ENCODE measurements around the gene RAB27A. TPM values are rescaled to one million over a fixed set of nuclear protein-coding genes. Genes with fewer than 3 reads are reported as not detected.
"Not testable (repeated sequence)": the region's sequence is repeated elsewhere in the genome, so short reads cannot be mapped to it uniquely, and the experiment has no call there.

The RAB27A gene
- polyA plus RNA-seq, 1 donor = 21.0 TPM

DNA sequence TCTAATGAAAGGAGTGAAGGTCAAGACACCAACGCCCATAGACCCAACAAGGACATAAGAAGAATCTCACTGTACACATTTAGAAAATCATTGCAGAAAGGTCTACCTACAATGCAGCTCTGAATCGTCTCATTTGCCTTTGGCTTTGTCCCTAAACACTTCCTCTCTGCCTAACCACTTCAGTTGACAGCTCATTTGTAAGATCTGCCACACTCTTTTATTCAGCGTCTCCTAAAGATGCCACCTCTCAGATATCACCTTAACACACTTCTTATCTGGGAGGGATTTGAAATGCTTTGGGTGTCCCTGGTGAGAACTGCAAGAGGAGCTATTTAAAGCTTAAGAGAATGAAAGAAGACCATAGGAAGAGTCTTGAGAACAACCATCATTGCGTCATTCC lies 38.7 kb downstream of the RAB27A start:
- DNase-seq = no peak

- no peak for DNase-seq
These were observed 39.2 kb downstream of the RAB27A start for GRCh38 chr15:55250392-55250791.

DNA sequence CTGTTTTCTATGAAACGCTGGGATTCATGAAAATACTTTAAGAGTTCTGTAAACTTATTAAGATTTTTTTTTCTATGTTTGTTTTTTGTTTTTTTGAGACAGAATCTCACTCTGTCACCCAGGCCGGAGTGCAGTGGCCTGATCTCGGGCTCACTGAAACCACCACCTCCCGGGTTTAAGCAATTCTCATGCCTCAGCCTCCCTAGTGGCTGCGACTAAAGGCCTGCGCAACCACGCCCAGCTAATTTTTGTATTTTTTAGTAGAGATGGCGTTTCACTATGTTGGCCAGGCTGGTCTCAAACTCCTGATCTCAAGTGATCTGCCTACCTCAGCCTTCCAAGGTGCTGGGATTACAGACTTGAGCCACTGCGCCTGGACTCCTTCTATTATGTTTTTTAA lies 39.7 kb downstream of the RAB27A start:
- not testable (repeated sequence) for DNase-seq

DNA sequence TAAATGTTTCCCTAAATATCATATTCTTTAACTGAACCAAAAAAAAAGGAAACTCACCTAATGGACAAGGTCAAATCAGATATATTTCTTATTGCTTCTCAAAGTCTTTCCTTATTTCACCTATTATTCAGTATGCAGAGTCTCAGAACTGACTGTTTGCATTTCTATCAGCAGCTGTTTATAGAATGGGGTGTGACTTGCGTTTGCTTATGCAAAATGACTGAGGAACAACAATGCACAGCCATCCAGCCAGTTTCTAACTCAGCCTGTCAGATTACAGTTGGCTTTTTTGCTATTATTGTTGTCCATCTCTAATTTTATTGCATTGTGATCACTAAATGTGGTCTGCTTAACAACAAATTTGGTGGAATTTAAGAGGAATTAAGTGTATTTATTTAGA lies 40.7 kb downstream of the RAB27A start:
- no peak for DNase-seq

- DNase-seq = no peak
These were observed 41.7 kb downstream of the RAB27A start for GRCh38 chr15:55247766-55248427.

DNA sequence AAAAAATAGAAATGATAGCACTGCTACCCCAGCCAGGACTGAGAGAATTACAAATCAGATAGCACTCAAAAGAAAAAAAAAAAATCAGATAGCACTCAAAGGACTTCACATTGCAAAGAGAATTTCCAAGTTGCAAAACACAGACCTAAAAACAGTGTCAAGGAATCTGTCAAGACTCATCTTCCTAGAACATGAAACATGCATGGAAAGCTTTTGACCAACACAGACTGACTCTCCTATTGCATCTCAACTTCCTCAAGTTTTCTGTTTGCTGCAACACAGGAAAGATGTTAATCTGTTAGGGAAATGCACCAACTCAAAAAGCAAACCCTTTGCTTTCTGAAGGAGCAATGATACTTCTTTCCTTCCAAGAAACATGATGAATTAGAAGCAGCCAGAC lies 42.3 kb downstream of the RAB27A start:
- DNase-seq = no peak

GRCh38 chr15:55246567-55246966 lies 43.0 kb downstream of the RAB27A start:
- no peak for DNase-seq

GRCh38 chr15:55245059-55245458 lies 44.6 kb downstream of the RAB27A start:
- DNase-seq = no peak

DNA sequence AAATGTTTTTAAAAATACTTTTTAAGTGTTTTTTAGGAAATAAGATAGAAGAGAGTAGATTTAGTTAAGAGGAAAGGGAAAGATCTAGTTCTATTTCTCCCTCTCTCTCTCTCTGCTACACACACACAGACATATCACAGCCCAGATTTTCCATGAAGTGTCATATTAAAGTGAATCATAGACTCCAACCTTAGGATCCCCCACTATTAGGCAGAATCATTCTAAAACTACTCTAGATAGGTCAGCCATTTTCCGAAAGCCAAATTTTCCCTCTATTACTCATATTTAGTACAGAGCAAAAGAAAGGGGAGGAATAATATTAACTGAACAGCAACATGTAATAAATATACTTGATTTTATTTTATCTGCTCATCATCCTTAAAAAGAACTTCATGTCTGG lies 47.7 kb downstream of the RAB27A start:
- no peak for DNase-seq

GRCh38 chr15:55241186-55241585 lies 48.4 kb downstream of the RAB27A start:
- no peak for DNase-seq

- DNase-seq = no peak
These were observed 49.4 kb downstream of the RAB27A start for GRCh38 chr15:55240125-55240760.

- DNase-seq = no peak
These were observed 50.0 kb downstream of the RAB27A start for GRCh38 chr15:55239440-55240124.

DNA sequence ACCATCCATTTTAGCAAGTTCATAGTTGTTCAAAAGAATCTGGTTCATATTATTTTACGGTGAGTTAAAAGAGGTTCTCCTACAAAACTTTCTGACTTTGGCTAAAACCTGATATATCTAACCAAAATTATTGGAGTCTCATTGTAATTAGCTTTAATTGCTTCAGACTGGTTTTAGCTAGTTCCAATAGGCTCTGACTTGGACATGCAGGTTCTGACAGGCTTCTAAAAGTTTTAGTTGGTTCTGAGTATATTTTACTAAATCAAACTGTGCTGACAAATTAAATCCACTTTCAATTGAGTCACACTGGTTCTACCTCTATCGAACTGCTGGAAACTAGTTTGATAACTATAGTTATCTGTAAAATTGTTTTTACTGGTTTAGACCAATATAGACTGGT lies 50.7 kb downstream of the RAB27A start:
- no peak for DNase-seq

DNA sequence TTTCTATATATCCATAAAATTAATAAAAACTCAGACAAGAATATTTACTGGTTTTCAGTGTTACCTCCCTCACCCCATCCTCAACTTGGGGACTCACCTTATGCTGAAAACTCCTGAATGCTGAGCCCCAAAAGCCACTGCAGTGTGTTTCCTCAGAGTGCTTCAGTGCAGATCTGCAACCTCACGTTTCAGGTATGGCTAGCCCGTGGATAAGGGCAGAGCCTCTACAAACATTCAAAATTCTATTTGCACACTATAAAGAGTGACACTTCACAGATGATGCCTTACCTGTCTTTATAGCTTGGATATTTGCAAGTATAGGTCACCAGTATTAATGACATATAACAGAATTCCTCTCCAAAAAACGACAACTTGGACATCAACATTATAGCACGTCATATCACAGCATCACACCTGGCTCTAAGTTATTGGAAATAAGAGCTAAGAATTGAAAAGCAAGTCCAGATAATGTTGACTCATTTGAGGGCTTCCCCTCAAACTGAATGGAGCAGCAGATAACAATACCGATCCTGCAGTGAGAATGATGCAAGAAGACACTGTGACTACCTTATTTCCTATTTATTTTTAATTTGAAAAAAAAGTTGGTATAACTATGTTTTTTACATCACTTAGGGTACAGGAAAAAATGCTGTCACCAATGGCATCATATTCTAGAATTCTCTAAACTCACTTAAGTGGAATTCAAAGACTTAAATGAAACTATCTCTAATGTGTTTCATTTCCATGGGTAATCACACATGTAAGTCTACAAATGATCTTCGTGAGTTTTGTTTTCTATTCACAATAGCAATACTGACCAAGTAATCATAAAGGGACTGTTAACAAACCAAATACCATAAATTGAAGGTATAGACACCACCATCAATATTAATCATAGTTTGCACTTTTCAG lies 52.1 kb downstream of the RAB27A start:
- DNase-seq = no peak

- DNase-seq = no peak
These were observed 54.0 kb downstream of the RAB27A start for GRCh38 chr15:55235546-55236036.

DNA sequence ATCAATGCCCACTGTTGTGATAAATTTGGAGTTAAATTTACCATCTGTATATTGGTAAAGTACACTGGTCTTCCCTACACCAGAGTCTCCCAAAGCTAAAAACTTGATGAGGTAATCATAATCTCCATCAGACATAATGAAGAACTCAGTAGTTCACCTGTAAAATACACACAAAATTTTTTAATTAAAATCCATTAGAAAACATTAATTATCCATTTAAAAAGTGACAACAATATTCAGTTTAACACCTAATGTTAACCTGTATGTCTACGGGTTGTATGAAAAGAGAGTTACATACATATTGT lies 54.9 kb downstream of the RAB27A start:
- no peak for DNase-seq

GRCh38 chr15:55234104-55234799 lies 55.4 kb downstream of the RAB27A start:
- DNase-seq = no peak

GRCh38 chr15:55231455-55231854 lies 58.2 kb downstream of the RAB27A start:
- DNase-seq = no peak

- DNase-seq = no peak
These were observed 58.7 kb downstream of the RAB27A start for GRCh38 chr15:55230953-55231352.

DNA sequence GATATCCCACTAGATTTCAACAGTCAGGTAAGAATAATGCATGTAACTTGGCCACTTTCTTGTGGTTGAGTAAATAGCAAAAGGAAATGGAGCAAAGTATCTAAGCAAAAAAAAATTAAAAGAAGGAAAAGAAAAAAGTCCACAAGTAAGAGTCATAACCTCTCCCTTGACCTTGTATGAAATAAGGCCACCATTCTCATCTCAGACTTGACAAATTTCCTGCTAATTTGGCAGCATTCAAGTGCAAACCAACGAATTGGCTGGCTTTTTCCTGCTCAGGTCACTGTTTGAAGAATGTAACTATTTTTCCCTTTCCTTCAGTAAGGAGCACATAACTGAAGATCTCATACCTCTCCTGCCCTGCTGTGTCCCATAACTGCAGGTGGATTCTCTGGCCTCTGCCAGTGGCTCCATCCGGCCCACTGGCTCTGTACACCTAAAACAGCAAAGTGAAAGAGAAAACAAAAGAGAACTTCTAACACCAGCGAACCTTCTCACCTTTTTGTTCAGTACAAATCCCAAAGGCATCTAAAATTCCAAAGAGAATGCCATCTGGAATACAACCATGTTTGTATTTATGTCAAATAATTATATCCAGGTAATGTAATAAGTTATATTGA lies 59.5 kb downstream of the RAB27A start:
- no peak for DNase-seq

DNA sequence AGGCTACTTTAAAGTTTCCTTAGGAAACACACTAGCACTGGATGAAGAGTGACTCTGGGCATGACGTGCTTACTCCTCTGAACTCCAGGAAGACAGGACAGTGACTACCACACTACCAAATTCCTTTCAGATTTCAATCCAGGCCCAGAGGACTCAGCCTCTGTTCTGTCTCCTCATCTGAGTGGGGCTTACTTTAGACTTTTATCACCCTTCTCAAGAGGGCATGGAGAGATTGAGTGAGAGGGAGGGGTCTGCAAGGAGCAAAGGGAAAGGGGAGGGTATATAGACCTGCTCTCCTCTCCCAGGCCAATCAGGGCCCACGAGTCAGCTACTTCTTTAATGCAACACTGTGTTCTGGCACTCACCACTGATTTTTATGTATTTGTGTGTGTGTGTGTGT lies 63.5 kb downstream of the RAB27A start:
- no peak for DNase-seq
